GDM1 (cell line): ENCODE data around the gene AXIN2.
"Not testable (repeated sequence)": the region's sequence is repeated elsewhere in the genome, so short reads cannot be mapped to it uniquely, and the experiment has no call there.

Experiments used
- DNase-seq: peaks from one replicate; lab custom pipeline; 2025; lab: John Stamatoyannopoulos, UW

AXIN2 gene

GRCh38 chr17:65515959-65516948 lies 45.2 kb downstream of the AXIN2 start:
- DNase-seq, result no peak

GRCh38 chr17:65515512-65515911 lies 45.9 kb downstream of the AXIN2 start:
- no peak for DNase-seq

GRCh38 chr17:65514541-65514940 lies 46.9 kb downstream of the AXIN2 start:
- DNase-seq, result no peak

GRCh38 chr17:65514082-65514481 lies 47.4 kb downstream of the AXIN2 start:
- no peak for DNase-seq

GRCh38 chr17:65511316-65511715 lies 50.1 kb downstream of the AXIN2 start:
- DNase-seq, result no peak

GRCh38 chr17:65509032-65509431 lies 52.4 kb downstream of the AXIN2 start:
- no peak for DNase-seq

- DNase-seq, result not testable (repeated sequence)
Measured at GRCh38 chr17:65504673-65505072, 56.8 kb downstream of the AXIN2 start.

- DNase-seq, result no peak
Measured at GRCh38 chr17:65504141-65504540, 57.3 kb downstream of the AXIN2 start.

GRCh38 chr17:65503557-65503956 lies 57.9 kb downstream of the AXIN2 start:
- no peak for DNase-seq

- DNase-seq, result no peak
Measured at GRCh38 chr17:65498816-65499215, 62.6 kb downstream of the AXIN2 start.

GRCh38 chr17:65496801-65497200 lies 64.6 kb downstream of the AXIN2 start:
- DNase-seq, result no peak

- no peak for DNase-seq
Measured at GRCh38 chr17:65495122-65496055, 66.1 kb downstream of the AXIN2 start.

GRCh38 chr17:65489413-65490155 lies 71.9 kb downstream of the AXIN2 start:
- DNase-seq, result no peak

GRCh38 chr17:65488665-65489064 lies 72.8 kb downstream of the AXIN2 start:
- no peak for DNase-seq

GRCh38 chr17:65487990-65488389 lies 73.5 kb downstream of the AXIN2 start:
- no peak for DNase-seq

- DNase-seq, result no peak
Measured at GRCh38 chr17:65487161-65487560, 74.3 kb downstream of the AXIN2 start.

- DNase-seq, result no peak
Measured at GRCh38 chr17:65485388-65486299, 75.8 kb downstream of the AXIN2 start.

- not testable (repeated sequence) for DNase-seq
Measured at GRCh38 chr17:65484405-65484804, 77.0 kb downstream of the AXIN2 start.

GRCh38 chr17:65483438-65483837 lies 78.0 kb downstream of the AXIN2 start:
- no peak for DNase-seq

GRCh38 chr17:65482201-65482600 lies 79.2 kb downstream of the AXIN2 start:
- DNase-seq, result no peak

GRCh38 chr17:65479282-65479681 lies 82.2 kb downstream of the AXIN2 start:
- no peak for DNase-seq
